Erythroblast (primary cell): Measurements from ENCODE around the gene KLHL4.

Source experiments
- GATA1 ChIP-seq: IDR thresholded peaks from 2 replicates; pipeline ENCODE4 v1.6.1; 2011; ENCODE audit warnings: low read depth, mild to moderate bottlenecking, control low read depth, low read length, moderate library complexity
- POLR2A ChIP-seq: IDR thresholded peaks from 2 replicates; pipeline ENCODE4 v1.6.1; 2011; ENCODE audit warnings: mild to moderate bottlenecking, low read length

GRCh38 chrX:87702795-87703194, 185.2 kb downstream of the KLHL4 start:
- TF ChIP-seq POLR2A (no peak), GATA1 (no peak)
